Bronchial epithelial cell (primary cell): ENCODE results near the gene CHML. TPM values are rescaled to one million over a fixed set of nuclear protein-coding genes. Genes with fewer than 3 reads are reported as not detected.

Source experiments
- DNase-seq: peaks from one replicate; pipeline ENCODE4 v3.0.0-alpha.2; 2010; ENCODE audit warnings: low read depth
- FAIRE-seq: peaks from 2 replicates; lab custom pipeline; 2011; peaks lifted over from hg19 to GRCh38; lab: Jason Lieb, UNC
- H3K27me3 ChIP-seq: 2 replicates; pipeline ENCODE4 v1.5.1; 2011; ENCODE audit warnings: low read length; ENCODE audit not compliant: control insufficient read depth, insufficient read depth
- H3K36me3 ChIP-seq: 2 replicates; pipeline ENCODE4 v1.5.1; 2011; ENCODE audit warnings: low read length; ENCODE audit not compliant: control insufficient read depth, insufficient read depth
- H3K4me3 ChIP-seq: 2 replicates; pipeline ENCODE4 v1.5.1; 2011; ENCODE audit warnings: mild to moderate bottlenecking, low read depth, low read length, control low read depth
- total RNA-seq: library from RNA; depleted of rRNA; stranded (reverse); fragments of >200 nt; gene quantifications from 2 replicates; pipeline ENCODE4 v1.2.1, GENCODE V29; 2014
- TF ChIP-seq, protein P1 (sequence below): IDR thresholded peaks from 2 replicates; pipeline ENCODE4 v1.5.1; 2011; ENCODE audit warnings: mild to moderate bottlenecking, moderate library complexity, low read length, control low read depth, inconsistent platforms; ENCODE audit not compliant: insufficient read depth, severe bottlenecking

The CHML gene
- total RNA-seq, 1 donor from 2014 or later = 11.1 TPM

DNA sequence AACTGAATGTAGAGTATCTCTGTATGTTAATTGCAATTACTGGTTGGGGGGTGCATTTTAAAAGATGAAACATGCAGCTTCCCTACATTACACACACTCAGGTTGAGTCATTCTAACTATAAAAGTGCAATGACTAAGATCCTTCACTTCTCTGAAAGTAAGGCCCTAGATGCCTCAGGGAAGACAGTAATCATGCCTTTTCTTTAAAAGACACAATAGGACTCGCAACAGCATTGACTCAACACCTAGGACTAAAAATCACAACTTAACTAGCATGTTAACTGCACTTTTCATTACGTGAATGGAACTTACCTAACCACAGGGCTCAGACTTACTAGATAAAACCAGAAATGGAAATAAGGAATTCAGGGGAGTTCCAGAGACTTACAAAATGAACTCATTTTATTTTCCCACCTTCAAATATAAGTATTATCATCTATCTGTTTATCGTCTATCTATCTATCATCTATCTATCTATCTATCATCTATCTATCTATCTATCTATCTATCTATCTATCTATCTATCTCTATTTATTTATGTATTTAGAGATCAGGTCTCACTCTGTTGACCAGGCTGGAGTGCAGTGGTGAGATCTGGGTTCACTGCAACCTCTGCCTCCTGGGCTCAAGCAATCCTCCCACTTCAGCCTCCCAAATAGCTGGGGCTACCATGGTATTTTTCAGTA lies 47.8 kb downstream of the CHML start:
- no peak overlapping the region for H3K4me3 ChIP-seq
- no peaks in the 10 kb centered on the region for H3K36me3 ChIP-seq
- DNase-seq (peak; percentile 99), FAIRE-seq (peak; percentile 68)
- no peaks in the 10 kb centered on the region for H3K27me3 ChIP-seq
- TF ChIP-seq, protein P1, sequence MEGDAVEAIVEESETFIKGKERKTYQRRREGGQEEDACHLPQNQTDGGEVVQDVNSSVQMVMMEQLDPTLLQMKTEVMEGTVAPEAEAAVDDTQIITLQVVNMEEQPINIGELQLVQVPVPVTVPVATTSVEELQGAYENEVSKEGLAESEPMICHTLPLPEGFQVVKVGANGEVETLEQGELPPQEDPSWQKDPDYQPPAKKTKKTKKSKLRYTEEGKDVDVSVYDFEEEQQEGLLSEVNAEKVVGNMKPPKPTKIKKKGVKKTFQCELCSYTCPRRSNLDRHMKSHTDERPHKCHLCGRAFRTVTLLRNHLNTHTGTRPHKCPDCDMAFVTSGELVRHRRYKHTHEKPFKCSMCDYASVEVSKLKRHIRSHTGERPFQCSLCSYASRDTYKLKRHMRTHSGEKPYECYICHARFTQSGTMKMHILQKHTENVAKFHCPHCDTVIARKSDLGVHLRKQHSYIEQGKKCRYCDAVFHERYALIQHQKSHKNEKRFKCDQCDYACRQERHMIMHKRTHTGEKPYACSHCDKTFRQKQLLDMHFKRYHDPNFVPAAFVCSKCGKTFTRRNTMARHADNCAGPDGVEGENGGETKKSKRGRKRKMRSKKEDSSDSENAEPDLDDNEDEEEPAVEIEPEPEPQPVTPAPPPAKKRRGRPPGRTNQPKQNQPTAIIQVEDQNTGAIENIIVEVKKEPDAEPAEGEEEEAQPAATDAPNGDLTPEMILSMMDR = no peak

DNA sequence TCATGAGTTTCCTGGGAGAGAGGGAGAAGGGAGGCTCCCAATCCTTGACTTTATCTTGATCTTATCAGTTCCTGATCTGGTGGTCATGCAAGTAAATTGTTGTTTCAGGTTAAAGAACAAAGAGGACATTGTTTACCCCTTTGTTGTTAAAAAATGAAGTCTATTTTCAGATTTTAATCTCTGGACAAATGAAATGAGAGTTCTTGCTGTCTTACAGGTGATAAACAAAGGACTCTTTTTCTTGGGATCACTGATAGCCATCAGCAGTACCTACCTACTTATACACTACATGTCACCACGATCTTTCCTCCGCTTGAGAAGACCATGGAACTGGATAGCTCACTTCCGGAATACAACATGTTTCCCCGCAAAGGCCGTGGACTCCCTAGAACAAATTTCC lies 48.4 kb downstream of the CHML start:
- H3K36me3 ChIP-seq = no peaks in the 10 kb centered on the region
- FAIRE-seq (no peak), DNase-seq (peak; percentile 17)
- TF ChIP-seq, protein P1 = no peak
- H3K4me3 ChIP-seq = no peak overlapping the region
- H3K27me3 ChIP-seq = no peaks in the 10 kb centered on the region

DNA sequence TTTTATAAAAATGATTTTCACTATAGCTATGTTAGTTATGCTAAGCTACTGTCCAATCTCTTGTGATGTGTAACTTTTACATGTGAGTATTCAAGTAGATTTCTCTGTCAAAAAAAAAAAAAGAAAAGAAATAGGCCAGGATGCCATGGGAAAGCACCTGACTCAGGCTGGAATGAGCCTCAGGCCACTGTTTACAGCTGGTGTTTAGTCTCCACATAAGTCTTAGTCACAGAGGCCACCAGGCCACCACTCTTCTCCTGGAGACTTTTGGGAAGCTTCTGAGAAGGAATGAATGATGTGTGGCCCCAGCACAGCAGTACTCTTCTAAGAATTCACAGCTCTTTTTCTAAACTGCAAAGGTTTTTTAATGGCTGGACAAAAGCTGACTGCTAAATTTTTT lies 48.9 kb downstream of the CHML start:
- Histone ChIP-seq H3K27me3 (no peaks in the 10 kb centered on the region), H3K4me3 (no peak overlapping the region), H3K36me3 (no peaks in the 10 kb centered on the region)
- DNase-seq (peak; percentile 92), FAIRE-seq (no peak)
- TF ChIP-seq, protein P1 = no peak

DNA sequence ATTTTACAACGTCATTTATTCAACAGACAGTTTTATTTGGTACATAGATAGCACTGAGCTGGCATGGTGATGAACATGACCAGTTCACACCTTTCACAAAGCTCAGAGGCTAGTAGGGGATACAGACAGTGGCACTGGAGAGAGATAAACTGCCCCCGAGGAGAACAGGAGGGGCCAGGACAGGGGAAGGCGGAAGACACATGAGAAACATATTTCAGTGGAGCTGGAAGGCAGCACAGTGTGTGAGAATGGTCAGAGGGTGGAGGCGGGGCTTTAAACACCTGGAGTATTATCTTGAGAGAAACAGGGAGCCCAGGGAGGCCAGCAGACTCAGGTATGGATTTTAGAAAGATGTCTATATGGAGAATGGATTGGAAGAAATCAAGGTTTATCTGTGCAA lies 49.5 kb downstream of the CHML start:
- DNase-seq (no peak), FAIRE-seq (no peak)
- Histone ChIP-seq H3K4me3 (no peak overlapping the region), H3K27me3 (no peaks in the 10 kb centered on the region), H3K36me3 (no peaks in the 10 kb centered on the region)
- TF ChIP-seq, protein P1 = no peak

Other genes with a start within 250 kb of the CHML start
- gene FH, start 120.6 kb downstream of the CHML start, total RNA-seq = 33.7 and 41.1 TPM in 2 replicates
- not detected in 2 replicates for gene KMO, start 108.0 kb downstream of the CHML start, total RNA-seq
- 14.7 and 23.8 TPM in 2 replicates for gene OPN3, start within 50 bp of the CHML start, total RNA-seq
- gene WDR64, start 11.9 kb upstream of the CHML start, total RNA-seq = under 0.01 TPM in 1 of 2 replicates, not detected in the other
- gene EXO1, start 207.8 kb upstream of the CHML start, total RNA-seq = 0.53 and 0.90 TPM in 2 replicates